ENCODE data around the gene ENDOD1.

ENDOD1 gene

DNA sequence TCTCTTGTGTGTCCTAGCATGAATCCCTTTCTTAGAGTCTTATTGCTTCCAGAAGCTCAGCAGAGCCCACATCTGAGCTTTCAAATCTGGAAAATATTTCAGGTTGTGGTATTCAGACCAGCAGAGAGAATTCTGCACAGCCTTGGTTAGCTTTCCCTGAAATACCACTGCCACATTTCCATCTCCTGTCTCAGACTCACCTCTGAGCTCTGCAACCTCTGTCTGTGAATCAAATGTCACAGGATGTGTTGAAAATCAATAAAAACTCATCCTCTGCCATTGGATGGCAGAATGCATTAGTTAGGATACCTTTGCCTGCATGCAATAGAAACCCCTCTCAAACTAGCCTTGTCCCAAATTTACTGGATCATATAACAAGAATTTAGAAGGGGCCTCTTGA, 47.7 kb downstream of the ENDOD1 start:
- DNase-seq (ENCODE audit: low read depth), result no peak
- no peak for TF ChIP-seq CTCF (IDR thresholded peaks at IDR 0.05; ENCODE audit: low read depth, low read length, missing control alignments)
- no peak overlapping the region for H3K4me3 ChIP-seq (ENCODE audit: low read depth, low read length)

DNA sequence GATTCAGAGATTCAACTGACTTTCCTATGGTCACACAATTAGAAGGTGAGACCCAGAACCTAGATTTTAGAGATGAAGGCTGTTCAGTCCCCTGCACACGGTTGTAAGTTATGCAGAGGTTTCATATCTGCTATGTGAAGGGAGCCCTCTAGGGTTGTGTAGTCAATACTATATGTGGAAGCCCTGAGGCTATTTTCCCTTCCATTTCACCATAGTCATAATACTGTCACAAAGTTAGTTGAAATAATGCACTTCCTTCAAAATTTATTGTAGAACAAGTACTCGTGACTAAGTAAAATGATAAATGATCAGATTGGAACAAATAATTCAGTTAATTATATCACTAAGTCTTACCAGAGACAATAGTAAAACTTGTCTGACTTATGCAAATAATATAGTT, 48.8 kb downstream of the ENDOD1 start:
- no peak for DNase-seq (ENCODE audit: low read depth)
- H3K4me3 ChIP-seq (ENCODE audit: low read depth, low read length), result no peak overlapping the region
- peak; percentile 46 for TF ChIP-seq CTCF (IDR thresholded peaks at IDR 0.05; ENCODE audit: low read depth, low read length, missing control alignments)

GRCh38 chr11:95140397-95141033, 50.9 kb downstream of the ENDOD1 start:
- no peak overlapping the region for H3K4me3 ChIP-seq (ENCODE audit: low read depth, low read length)
- DNase-seq (ENCODE audit: low read depth), result no peak
- TF ChIP-seq CTCF (IDR thresholded peaks at IDR 0.05; ENCODE audit: low read depth, low read length, missing control alignments), result no peak

DNA sequence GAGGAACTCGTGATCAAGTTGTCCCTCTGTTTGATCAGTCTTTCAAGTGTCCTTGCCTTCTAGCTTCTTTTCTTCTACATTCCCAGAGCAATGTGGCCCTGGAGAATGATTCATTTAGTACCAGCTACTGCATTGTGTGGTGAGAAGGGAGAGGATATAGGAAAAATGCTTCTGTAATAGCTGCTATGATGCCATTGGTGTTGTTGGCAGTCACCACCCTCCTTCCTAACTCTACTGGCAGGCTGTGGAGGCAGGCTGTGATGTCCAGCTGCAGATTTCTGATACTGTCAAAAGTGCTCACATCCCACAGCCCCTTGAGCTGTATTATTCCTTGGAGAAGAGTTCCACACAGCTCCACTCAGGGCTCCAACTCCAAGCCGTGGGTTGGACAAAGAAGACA, 52.8 kb downstream of the ENDOD1 start:
- TF ChIP-seq CTCF (IDR thresholded peaks at IDR 0.05; ENCODE audit: low read depth, low read length, missing control alignments), result no peak
- DNase-seq (ENCODE audit: low read depth), result no peak
- no peak overlapping the region for H3K4me3 ChIP-seq (ENCODE audit: low read depth, low read length)

DNA sequence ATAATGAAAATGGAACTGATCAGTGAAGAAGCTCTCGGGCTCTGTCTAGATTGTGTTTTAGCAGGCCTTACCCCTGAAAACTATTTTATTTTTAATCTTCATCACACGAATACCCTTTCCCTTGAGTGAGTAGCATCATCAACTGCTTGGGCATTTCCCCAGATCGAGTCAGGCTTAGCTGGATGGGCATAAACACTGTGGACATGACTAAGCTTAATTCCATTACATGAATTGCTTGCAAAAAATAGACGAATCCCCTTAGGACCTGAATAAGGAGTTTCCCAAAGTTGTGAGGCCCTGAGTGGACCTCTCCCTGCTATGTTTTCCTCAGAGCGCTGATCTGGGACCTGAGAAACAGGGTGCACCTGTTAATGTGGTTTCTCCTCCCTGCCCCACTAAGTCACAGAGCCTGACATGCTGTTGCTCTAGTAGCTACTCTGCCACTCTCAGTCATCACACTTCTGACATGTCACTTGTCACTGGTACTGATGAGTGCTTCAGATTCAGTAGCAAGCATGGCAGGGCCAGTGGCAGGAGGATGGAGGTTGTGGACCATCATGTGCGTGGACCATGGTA, 53.5 kb downstream of the ENDOD1 start:
- H3K4me3 ChIP-seq (ENCODE audit: low read depth, low read length), result no peak overlapping the region
- no peak for DNase-seq (ENCODE audit: low read depth)
- TF ChIP-seq CTCF (IDR thresholded peaks at IDR 0.05; ENCODE audit: low read depth, low read length, missing control alignments), result no peak

DNA sequence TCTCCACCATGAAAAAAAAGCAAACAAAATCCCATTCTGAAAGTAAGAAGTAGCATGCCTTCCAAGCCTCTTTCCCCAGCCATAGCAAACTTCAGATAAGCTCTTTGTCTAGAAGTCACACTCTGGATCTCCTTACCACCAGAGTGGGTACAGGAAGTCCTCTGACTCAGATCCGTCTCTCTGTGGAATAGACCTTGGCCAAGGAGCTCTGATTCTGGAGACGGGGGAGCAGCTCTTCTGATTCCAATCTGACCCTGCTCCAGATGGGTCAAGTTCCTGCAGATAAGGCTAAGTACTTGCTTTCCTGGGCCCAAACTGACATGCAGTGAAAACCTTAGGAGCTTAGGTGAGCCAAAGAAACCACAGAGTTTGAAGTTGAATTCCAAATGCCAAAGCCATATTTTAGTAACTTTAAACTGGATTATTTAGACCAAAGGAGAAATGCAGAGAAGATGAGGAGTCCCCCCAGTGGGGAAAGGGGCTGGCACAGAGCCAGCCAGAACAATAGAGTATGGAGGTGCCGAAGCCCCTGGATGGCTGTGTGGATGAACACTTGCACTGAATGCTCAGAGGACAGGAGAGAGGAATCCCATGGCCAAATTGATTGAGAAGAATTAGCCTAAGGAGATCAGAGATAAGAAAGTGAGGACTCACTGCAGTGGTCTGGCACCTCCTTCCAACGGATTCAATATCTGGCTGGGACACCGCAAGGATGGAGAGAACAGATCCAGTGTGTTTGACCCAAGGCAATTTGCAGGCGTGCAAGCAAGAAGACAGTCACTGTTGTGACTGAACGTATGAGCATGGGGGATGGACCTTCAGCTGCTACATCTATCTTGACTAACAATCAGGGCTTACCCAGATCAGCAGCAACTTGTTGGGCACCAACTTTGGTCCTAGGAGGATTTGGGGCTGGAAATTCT, 54.9 kb downstream of the ENDOD1 start:
- TF ChIP-seq CTCF (IDR thresholded peaks at IDR 0.05; ENCODE audit: low read depth, low read length, missing control alignments), result no peak
- DNase-seq (ENCODE audit: low read depth), result no peak

More for the DNA sequence above, 54.9 kb downstream of the ENDOD1 start:
- H3K4me3 ChIP-seq (ENCODE audit: low read depth, low read length), result no peak overlapping the region
